ENCODE measurements around the gene MPP1.
A peak's percentile ranks its signal among the peaks of the same experiment; 100 is the strongest.

Gene MPP1

DNA sequence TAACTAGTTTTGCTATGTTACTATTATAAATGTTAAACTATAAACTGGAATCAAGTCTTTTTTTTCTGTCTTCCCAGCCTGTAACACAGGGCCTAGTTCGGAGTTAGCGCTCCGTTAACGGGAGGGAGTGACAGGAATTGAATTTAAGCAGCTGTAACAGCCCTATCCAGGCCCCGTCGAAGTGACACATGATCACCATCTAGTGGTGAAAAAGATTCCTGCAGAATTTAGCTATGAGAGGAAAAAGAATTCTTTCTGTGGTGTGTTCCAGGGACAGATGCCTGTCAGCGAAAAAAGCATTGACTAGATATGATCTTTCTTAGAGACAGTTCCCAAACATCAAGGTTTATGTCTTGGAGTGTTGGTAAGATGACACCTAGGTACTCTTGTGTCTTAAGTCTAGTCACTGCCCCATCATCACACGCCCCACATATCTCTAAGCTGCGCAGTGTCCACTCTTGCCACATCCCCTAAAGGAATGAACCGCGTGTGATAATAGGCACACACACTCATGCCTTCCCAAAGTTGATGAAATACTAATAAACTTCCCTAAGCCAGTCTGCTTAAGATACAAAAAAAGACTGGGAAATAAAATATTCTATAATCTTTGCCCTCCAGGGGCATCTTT, 56.5 kb downstream of the MPP1 start:
- Histone ChIP-seq H3K27ac (peak overlapping the region in 4 of 11 experiments; percentile 14 to 45 (median 25); a peak in 6 of 22 replicates), H3K4me1 (peaks cover 16 to 44% (median 27%) of the 10 kb centered on the region in 10 experiments), H3K9ac (peak overlapping the region in 9 of 11 experiments; percentile 25 to 88 (median 83); a peak in 11 of 22 replicates), H3K4me3 (peak overlapping the region in 7 of 10 experiments; percentile 66 to 80 (median 75); a peak in 13 of 20 replicates), H3K36me3 (0 out of 22 replicates have a peak, but pooled peaks cover 0 to 6% (median 0%) of the 10 kb centered on the region in 11 experiments), H3K4me2 (peak overlapping the region; percentile 64 to 96 (median 74)), H4K20me1 (peaks cover 0 to 14% (median 0%) of the 10 kb centered on the region in 11 experiments; a peak in 3 of 22 replicates), H3K9me3 (replicated peaks in 1 of 11) (peaks cover 10 to 23% (median 13%) of the 10 kb centered on the region in 11 experiments; a peak in 21 of 22 replicates), H3K27me3 (peaks cover 34 to 71% (median 61%) of the 10 kb centered on the region in 11 experiments; a peak in 21 of 22 replicates)
- no peak for TF ChIP-seq Cebpa-rat (IDR thresholded peaks at IDR 0.05)

DNA sequence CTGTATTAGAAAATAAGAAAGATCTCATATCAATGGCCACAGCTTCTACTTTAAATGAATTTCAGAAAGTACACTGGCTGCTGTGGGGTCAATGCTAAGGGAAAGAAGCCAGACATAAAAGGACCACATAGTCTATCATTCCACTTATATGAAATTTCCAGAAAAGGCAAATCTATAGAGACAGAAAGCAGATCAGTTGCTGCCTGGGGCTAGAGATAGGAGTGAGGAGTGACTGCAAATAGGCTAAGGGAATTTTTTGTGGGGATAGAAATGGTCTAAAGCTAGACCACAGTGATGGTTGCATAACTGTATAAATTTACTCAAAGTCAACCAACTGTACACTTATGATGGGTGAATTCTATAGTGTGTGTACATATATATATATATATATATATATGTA, 62.7 kb downstream of the MPP1 start:
- H3K36me3 ChIP-seq, result peaks cover 0 to 17% (median 7%) of the 10 kb centered on the region in 11 experiments; a peak in 5 of 22 replicates
- H3K4me1 ChIP-seq, result peaks cover 13 to 69% (median 27%) of the 10 kb centered on the region in 10 experiments
- H3K4me2 ChIP-seq, result no peak overlapping the region
- no peaks in the 10 kb centered on the region for H4K20me1 ChIP-seq
- H3K27ac ChIP-seq, result no peak overlapping the region
- H3K4me3 ChIP-seq, result no peak overlapping the region
- TF ChIP-seq Cebpa-rat (IDR thresholded peaks at IDR 0.05), result no peak
- peaks cover 42 to 84% (median 64%) of the 10 kb centered on the region in 11 experiments for H3K27me3 ChIP-seq
- no peak overlapping the region for H3K9ac ChIP-seq
- H3K9me3 ChIP-seq (replicated peaks in 1 of 11), result peaks cover 22 to 43% (median 27%) of the 10 kb centered on the region in 11 experiments

DNA sequence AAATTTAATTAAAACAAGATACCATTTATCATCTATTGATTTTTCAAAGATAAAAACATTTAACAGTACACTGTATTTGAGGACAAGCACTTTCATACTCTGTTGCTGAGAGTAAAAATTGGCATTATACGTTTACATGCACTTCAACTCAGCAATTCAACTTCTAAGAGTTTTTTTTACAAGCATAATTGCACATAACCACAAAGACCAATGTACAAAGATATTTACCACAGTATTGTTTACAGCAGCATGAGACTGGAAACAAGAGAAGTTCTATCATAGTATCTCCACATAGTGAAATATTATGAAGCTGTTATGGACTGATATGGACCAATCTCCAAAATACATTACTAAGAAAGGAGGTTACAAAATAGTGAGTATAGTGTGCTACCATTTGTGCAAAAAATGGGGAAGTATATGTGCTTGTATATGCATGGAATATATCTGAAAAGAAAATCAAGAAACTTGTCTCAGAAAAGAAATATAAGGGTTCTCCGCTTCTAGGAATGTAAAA, 65.3 kb downstream of the MPP1 start:
- Histone ChIP-seq H3K4me3 (no peak overlapping the region), H4K20me1 (no peaks in the 10 kb centered on the region), H3K9me3 (replicated peaks in 1 of 11) (peaks cover 14 to 31% (median 19%) of the 10 kb centered on the region in 11 experiments; a peak in 21 of 22 replicates), H3K9ac (no peak overlapping the region), H3K27ac (0 out of 22 replicates have a peak overlapping the region, but pooled peaks of 2 of the 11 experiments have one; percentile 3 to 25), H3K27me3 (peaks cover 58 to 87% (median 77%) of the 10 kb centered on the region in 11 experiments), H3K4me1 (peaks cover 39 to 77% (median 52%) of the 10 kb centered on the region in 10 experiments), H3K4me2 (peak overlapping the region in 8 of 11 experiments; percentile 1 to 49 (median 36); a peak in 11 of 22 replicates), H3K36me3 (peaks cover 0 to 25% (median 7%) of the 10 kb centered on the region in 11 experiments; a peak in 6 of 22 replicates)
- TF ChIP-seq Cebpa-rat (IDR thresholded peaks at IDR 0.05), result no peak

DNA sequence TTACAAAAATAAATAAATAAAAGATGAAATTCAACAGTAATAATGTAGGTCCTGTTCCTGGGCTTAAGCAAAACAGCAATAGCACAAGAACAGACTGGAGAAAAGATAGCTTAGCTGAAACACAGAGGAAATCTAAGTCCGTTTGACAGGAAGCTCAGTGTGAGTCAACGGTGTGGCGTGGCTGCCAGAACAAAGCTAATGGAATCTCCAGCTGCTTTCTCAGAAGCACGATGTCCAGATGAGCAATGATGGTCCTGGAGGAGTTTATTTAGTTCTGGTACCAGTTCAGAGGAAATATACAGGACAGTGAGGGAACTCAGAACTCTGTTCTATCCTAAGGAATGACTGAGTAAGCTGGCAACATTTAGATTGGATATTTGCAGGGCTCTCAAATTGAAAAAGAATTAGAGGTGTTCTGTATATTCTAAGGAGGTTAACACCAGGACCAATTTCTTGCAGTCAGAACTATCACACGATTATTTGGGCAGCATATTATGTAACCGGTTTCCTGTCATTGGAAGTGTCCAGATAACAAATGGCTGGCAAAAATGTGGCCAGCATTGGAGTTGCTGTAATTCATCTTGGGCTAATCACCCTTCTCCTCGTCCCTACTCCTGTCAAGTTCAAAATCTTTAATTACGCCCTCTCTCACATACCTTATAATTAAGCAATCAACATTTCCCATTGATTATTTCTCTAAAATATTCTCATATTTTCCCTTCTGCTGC, 67.1 kb downstream of the MPP1 start:
- Histone ChIP-seq H3K27me3 (peaks cover 73 to 100% (median 89%) of the 10 kb centered on the region in 11 experiments), H3K9ac (peak overlapping the region in 9 of 11 experiments; percentile 32 to 77 (median 62); a peak in 17 of 22 replicates), H3K4me2 (peak overlapping the region; percentile 51 to 90 (median 75)), H3K27ac (peak overlapping the region in 10 of 11 experiments; percentile 84 to 95 (median 88); a peak in 20 of 22 replicates), H3K4me3 (0 out of 20 replicates have a peak overlapping the region, but pooled peaks of 1 of the 10 experiments have one; percentile 15), H4K20me1 (no peaks in the 10 kb centered on the region), H3K9me3 (replicated peaks in 1 of 11) (peaks cover 10 to 28% (median 16%) of the 10 kb centered on the region in 11 experiments; a peak in 19 of 22 replicates), H3K4me1 (peaks cover 57 to 88% (median 70%) of the 10 kb centered on the region in 10 experiments), H3K36me3 (peaks cover 0 to 25% (median 7%) of the 10 kb centered on the region in 11 experiments; a peak in 6 of 22 replicates)
- no peak for TF ChIP-seq Cebpa-rat (IDR thresholded peaks at IDR 0.05)

DNA sequence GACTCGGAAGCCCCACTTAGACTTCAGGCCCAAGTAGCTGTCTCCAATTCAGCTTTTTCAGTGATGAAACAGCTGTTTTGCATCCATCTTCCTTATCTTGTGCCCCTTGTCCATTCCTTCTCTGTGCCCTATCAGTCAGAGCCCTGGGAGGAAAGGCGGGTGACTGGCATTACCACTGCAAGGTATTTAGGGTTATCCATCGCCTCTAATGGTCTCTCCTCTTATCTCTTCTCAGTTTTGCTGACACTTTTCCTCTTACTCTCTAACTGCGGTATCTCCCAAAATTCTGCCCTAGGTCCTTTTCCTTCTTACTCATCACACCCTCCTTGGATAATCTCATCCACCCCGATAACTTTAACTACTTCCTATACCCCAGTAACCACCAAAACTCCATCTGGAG, 68.1 kb downstream of the MPP1 start:
- Histone ChIP-seq H3K27me3 (peaks cover 83 to 100% (median 93%) of the 10 kb centered on the region in 11 experiments), H3K27ac (peak overlapping the region; percentile 24 to 95 (median 88); a peak in 21 of 22 replicates), H3K4me2 (peak overlapping the region; percentile 51 to 90 (median 75)), H3K4me3 (peak overlapping the region in 2 of 10 experiments; percentile 15 to 21; a peak in 1 of 20 replicates), H3K36me3 (peaks cover 0 to 22% (median 7%) of the 10 kb centered on the region in 11 experiments; a peak in 6 of 22 replicates), H3K9ac (peak overlapping the region in 9 of 11 experiments; percentile 32 to 77 (median 62); a peak in 14 of 22 replicates), H3K9me3 (replicated peaks in 1 of 11) (peaks cover 10 to 27% (median 16%) of the 10 kb centered on the region in 11 experiments; a peak in 19 of 22 replicates), H4K20me1 (no peaks in the 10 kb centered on the region), H3K4me1 (peaks cover 68 to 96% (median 81%) of the 10 kb centered on the region in 10 experiments)
- no peak for TF ChIP-seq Cebpa-rat (IDR thresholded peaks at IDR 0.05)

DNA sequence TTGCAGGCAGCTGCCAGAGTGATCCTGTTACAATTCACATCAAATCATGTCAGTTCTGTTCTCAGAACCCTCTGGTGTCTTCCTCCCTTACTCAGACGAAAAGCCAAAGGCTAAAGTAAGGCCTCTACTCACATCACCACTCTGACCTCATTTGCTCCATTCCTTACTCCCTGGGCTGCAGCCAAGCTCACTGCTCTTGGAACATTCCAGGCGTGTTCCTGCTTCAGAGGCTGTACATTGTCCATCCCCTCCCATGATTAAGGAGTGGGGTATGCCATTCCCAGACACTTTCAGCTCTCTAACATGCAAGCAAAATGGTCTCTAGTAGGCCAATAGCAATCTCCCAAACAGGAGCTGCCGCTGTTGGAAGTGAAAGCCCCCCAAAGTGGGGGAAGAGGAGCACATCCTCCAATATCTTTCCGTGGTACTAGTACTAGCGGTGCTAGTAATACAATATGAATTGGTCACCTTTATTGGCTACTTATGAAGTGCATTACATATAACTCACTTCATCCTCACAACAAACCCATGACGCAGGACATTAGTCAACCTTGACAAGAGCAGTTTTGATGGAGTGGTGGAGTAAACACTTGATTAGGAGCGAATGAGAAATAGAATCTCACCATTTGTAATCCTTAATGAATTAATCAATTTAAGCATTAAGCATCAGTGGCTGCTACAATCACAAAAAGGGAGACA, 69.4 kb downstream of the MPP1 start:
- peak overlapping the region; percentile 80 to 95 (median 88); a peak in 21 of 22 replicates for H3K27ac ChIP-seq
- H3K9me3 ChIP-seq (replicated peaks in 1 of 11), result peaks cover 3 to 16% (median 6%) of the 10 kb centered on the region in 11 experiments; a peak in 19 of 22 replicates
- H3K4me3 ChIP-seq, result no peak overlapping the region
- H4K20me1 ChIP-seq, result no peaks in the 10 kb centered on the region
- no peak for TF ChIP-seq Cebpa-rat (IDR thresholded peaks at IDR 0.05)
- H3K9ac ChIP-seq, result peak overlapping the region in 10 of 11 experiments; percentile 32 to 84 (median 75); a peak in 16 of 22 replicates
- H3K4me2 ChIP-seq, result peak overlapping the region; percentile 51 to 90 (median 75)
- peaks cover 76 to 99% (median 93%) of the 10 kb centered on the region in 10 experiments for H3K4me1 ChIP-seq
- H3K27me3 ChIP-seq, result peaks cover 91 to 100% (median 95%) of the 10 kb centered on the region in 11 experiments
- H3K36me3 ChIP-seq, result peaks cover 0 to 23% (median under 1%) of the 10 kb centered on the region in 11 experiments; a peak in 4 of 22 replicates

DNA sequence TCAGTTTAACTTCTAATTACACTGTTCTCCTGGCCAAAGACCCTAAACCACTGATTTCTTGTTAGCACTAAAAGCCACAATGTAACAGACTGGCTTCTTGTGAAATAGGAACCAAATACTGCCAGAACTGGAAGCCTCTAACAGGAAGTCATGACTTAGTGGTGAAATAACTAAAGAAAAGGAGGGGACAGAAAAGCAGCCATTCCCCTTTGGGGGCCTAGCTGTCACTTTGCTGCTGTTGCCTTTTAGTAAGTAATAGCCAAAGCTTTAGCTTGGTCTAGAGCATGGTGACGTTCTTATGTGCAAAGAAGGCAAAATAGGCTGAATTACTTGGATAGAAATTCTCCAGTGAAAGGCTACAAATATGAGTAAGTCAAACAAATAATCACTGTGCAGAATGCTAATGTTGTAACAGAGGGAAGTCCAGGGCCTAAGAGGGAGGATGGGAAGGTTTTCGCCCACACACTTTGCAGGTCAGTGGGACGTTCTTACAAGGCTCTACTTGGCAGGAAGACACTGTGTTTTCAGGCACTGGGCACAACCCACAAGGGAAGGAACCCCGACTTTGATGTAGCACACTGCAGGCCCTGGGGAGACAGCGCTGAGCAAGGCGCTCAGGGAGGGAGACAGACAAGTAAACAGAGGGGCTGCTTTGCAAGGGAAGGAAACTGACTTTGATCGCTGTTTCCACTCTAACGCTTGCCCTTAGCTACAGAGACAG, 71.1 kb downstream of the MPP1 start:
- Histone ChIP-seq H3K36me3 (peaks cover 0 to 24% (median 0%) of the 10 kb centered on the region in 11 experiments; a peak in 4 of 22 replicates), H3K4me3 (peak overlapping the region in 6 of 10 experiments; percentile 8 to 35 (median 30); a peak in 13 of 20 replicates), H3K4me1 (peaks cover 90 to 100% (median 97%) of the 10 kb centered on the region in 10 experiments), H3K4me2 (peak overlapping the region; percentile 51 to 90 (median 75)), H3K9me3 (replicated peaks in 1 of 11) (peaks cover 0 to 12% (median 0%) of the 10 kb centered on the region in 11 experiments; a peak in 6 of 22 replicates), H3K27me3 (peaks cover 95 to 100% (median 100%) of the 10 kb centered on the region in 11 experiments), H3K9ac (peak overlapping the region; percentile 69 to 84 (median 77)), H4K20me1 (no peaks in the 10 kb centered on the region), H3K27ac (peak overlapping the region; percentile 80 to 95 (median 88))
- TF ChIP-seq Cebpa-rat (IDR thresholded peaks at IDR 0.05), result peak; percentile 23 to 92 (median 78); a peak in 17 of 22 replicates
